HG03520 (cell line): ENCODE data around the gene TOX3.

Source experiments
- ATAC-seq: cut with Tn5 transposase; IDR thresholded peaks from one replicate; pipeline ENCODE4 v1.9.1; 2021; ENCODE audit warnings: mild to moderate bottlenecking, moderate library complexity; ENCODE audit not compliant: unreplicated experiment

Gene TOX3

GRCh38 chr16:52494145-52494544, 52.8 kb downstream of the TOX3 start:
- no peak for ATAC-seq

- no peak for ATAC-seq
Observed at GRCh38 chr16:52492789-52493357, 54.1 kb downstream of the TOX3 start.

GRCh38 chr16:52491216-52491615, 55.7 kb downstream of the TOX3 start:
- no peak for ATAC-seq

GRCh38 chr16:52489894-52490293, 57.0 kb downstream of the TOX3 start:
- ATAC-seq, result no peak

- no peak for ATAC-seq
Observed at GRCh38 chr16:52488837-52489289, 58.1 kb downstream of the TOX3 start.

- no peak for ATAC-seq
Observed at GRCh38 chr16:52487849-52488457, 59.0 kb downstream of the TOX3 start.

GRCh38 chr16:52480237-52480636, 66.7 kb downstream of the TOX3 start:
- ATAC-seq, result no peak

- no peak for ATAC-seq
Observed at GRCh38 chr16:52476111-52476510, 70.8 kb downstream of the TOX3 start.

GRCh38 chr16:52474679-52475078, 72.3 kb downstream of the TOX3 start:
- ATAC-seq, result no peak

GRCh38 chr16:52473096-52473495, 73.8 kb downstream of the TOX3 start:
- no peak for ATAC-seq

- ATAC-seq, result no peak
Observed at GRCh38 chr16:52471650-52472370, 75.1 kb downstream of the TOX3 start.

- ATAC-seq, result no peak
Observed at GRCh38 chr16:52470585-52470984, 76.4 kb downstream of the TOX3 start.

GRCh38 chr16:52469775-52470174, 77.2 kb downstream of the TOX3 start:
- ATAC-seq, result no peak

GRCh38 chr16:52469091-52469490, 77.9 kb downstream of the TOX3 start:
- ATAC-seq, result no peak

- ATAC-seq, result no peak
Observed at GRCh38 chr16:52467753-52468152, 79.2 kb downstream of the TOX3 start.

- ATAC-seq, result no peak
Observed at GRCh38 chr16:52466994-52467393, 79.9 kb downstream of the TOX3 start.

- no peak for ATAC-seq
Observed at GRCh38 chr16:52465711-52466267, 81.2 kb downstream of the TOX3 start.

- no peak for ATAC-seq
Observed at GRCh38 chr16:52463904-52464303, 83.0 kb downstream of the TOX3 start.

GRCh38 chr16:52462816-52463215, 84.1 kb downstream of the TOX3 start:
- ATAC-seq, result no peak

- no peak for ATAC-seq
Observed at GRCh38 chr16:52460639-52461178, 86.2 kb downstream of the TOX3 start.

GRCh38 chr16:52456368-52456767, 90.6 kb downstream of the TOX3 start:
- ATAC-seq, result no peak
